GM12892 (cell line): Measurements from ENCODE around the gene ZSCAN23.
"Not testable (repeated sequence)": the region's sequence is repeated elsewhere in the genome, so short reads cannot be mapped to it uniquely, and the experiment has no call there.

Experiments used
- DNase-seq: peaks from one replicate; pipeline ENCODE4 v3.0.0; 2011; ENCODE audit not compliant: insufficient read length
- FAIRE-seq: peaks from 2 replicates; lab custom pipeline; 2011; peaks lifted over from hg19 to GRCh38; lab: Jason Lieb, UNC
- POLR2A ChIP-seq: IDR thresholded peaks from 2 replicates; pipeline ENCODE4 v1.6.1; 2011; ENCODE audit warnings: low read depth, low read length, control low read depth
- POLR2AphosphoS5 ChIP-seq: IDR thresholded peaks from 2 replicates; pipeline ENCODE4 v1.6.1; 2011; ENCODE audit warnings: low read depth, low read length, control low read depth
- TAF1 ChIP-seq: IDR thresholded peaks from 2 replicates; pipeline ENCODE4 v1.6.1; 2011; ENCODE audit warnings: low read depth, mild to moderate bottlenecking, control low read depth, low read length, borderline replicate concordance

ZSCAN23 gene

DNA sequence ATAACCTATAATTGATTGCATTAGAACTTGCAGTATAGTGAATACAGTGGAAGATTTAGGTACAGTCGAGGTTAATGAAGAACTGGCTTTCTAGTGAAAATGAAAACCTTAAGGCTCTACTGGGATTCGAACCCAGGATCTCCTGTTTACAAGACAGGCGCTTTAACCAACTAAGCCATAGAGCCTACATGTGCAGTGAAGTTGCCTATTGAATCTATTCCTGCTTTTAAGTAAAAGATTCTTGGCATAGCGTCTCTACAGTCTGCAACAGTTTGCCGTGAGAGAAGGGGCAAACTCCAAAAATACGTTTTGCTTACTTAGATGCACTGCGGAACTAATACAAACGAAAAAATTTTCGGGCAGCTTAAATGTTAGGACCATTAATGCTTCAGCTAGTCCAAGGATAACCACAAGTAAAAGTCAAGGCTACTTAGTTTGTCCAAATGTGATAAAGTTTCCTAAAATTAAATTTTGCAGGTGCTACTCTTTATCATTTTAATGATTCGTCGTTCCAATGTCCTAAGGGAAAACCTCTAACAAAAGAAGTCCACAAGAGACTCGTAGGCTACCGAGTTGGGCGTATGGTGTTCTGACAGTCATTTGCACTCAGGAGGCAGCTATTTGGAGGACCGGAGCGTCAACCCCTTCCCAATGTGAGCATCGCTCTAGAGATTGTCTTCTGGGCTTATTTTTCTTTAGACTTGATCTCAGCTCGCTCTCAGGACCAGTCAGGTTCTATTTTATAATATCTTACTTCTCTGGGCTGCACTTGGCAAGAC, 31.3 kb upstream of the ZSCAN23 start:
- DNase-seq (no peak), FAIRE-seq (peak; percentile 57)
- TF ChIP-seq TAF1 (no peak), POLR2A (no peak), POLR2AphosphoS5 (no peak)

DNA sequence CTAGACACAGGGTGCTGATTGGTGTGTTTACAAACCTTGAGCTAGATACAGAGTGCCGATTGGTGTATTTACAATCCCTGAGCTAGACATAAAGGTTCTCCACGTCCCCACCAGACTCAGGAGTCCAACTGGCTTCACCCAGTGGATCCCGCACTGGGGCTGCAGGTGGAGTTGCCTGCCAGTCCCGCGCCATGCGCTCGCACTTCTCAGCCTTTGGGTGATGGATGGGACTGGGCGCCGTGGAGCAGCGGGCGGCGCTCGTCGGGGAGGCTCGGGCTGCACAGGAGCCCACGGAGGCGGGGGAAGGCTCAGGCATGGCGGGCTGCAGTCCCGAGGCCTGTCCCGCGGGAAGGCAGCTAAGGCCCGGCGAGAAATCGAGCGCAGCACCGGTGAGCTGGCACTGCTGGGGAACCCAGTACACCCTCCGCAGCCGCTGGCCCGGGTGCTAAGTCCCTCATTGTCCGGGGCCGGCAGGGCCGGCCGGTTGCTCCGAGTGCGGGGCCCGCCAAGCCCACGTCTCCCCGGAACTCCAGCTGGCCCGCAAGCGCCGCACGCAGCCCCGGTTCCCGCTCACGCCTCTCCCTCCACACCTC, 26.0 kb upstream of the ZSCAN23 start:
- DNase-seq, FAIRE-seq: not testable (repeated sequence)

DNA sequence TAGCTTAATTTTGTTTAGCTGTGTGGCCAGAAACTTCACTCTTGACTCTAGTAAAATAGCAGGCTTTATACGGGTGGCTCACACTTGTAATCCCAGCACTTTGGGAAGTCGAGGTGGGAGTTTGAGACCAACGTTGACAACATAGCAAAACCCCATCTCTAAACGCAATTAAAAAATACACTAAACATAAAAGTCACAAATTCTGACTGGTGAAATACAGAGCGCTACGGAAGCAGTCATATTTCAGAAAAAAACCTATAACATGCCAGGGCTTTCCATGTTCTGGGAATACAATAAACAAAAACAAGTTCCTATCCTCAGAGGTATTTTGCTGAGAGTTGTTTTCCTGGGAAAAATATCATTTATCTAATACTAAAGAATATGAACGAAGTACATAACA, 24.8 kb upstream of the ZSCAN23 start:
- DNase-seq: no peak
- TF ChIP-seq TAF1 (no peak), POLR2AphosphoS5 (no peak), POLR2A (no peak)
- no peak for FAIRE-seq

DNA sequence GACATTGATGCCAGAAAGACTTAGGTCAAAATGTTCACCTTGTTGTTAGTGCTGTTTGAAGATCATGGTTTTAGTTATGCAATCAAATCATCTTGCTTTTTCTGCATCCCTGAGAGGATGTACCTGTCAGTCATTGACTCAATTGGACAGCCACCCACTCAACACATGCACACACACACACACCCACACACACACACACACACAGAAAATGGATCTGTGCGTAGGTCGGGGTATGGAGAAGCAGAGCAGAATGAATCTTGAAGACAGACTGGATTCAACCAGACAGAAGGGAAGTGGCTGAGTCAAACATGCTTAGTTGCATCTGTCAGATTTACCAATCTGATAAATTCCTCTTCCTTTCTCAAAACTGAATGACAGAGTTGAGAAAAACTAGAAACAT, 19.1 kb upstream of the ZSCAN23 start:
- no peak for FAIRE-seq

DNA sequence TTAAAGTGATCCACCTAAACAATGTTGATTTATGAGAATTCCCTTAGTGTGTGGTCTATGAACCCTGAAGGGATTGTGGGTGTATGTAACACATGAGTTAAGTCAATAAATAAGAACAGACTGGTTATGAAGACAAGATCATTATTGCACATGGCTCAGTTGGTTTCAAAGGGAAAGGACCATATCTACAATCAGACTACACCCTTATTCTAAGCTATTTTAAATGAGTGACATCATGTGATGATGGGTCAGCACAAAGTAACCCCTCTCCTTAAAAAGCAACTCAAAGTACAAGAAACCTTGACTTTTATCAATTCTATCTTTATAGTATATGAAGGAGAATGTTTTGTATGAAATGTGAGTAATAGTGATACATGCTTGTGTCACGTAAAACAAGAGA, 15.3 kb upstream of the ZSCAN23 start:
- TF ChIP-seq POLR2A (no peak), TAF1 (no peak), POLR2AphosphoS5 (no peak)
- FAIRE-seq (no peak), DNase-seq (no peak)

More for the DNA sequence above, 19.1 kb upstream of the ZSCAN23 start:
- no peak for DNase-seq
- TF ChIP-seq POLR2AphosphoS5 (no peak), POLR2A (no peak), TAF1 (no peak)

DNA sequence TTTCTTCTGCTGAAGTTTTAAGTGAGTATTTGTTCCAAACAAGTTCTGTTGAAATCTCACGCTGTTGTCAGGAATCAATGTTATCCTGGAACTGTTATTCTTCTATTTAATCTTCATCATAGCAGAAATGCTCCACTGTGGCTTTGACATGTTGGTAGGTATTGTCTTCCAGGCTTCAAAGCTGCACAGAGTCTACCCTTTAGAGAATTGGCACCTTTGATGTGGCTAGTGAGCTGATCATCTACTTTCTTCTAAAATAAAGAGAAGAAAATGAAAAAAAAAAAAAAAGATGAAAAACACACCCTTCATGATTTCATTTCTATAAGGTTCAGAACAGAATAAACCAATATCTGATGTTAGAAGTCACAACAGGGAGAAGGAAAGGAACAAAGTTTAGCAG, 5.8 kb upstream of the ZSCAN23 start:
- no peak for DNase-seq
- TF ChIP-seq TAF1 (no peak), POLR2AphosphoS5 (no peak), POLR2A (no peak)
- no peak for FAIRE-seq

DNA sequence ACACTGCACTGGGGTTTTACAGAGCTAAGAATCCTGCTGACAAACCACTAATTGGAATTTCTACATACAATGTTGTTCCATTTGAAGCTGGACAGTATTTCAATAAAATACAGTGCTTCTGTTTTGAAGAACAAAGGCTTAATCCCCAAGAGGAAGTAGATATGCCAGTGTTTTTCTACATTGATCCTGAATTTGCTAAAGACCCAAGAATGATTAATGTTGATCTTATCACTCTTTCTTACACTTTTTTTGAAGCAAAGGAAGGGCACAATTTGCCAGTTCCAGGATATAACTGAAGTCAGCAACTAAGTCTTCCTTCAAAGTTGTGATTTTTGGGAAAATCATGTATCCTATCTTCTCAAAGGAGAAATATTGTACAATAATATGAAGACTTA, 4.2 kb upstream of the ZSCAN23 start:
- FAIRE-seq, DNase-seq: not testable (repeated sequence)

DNA sequence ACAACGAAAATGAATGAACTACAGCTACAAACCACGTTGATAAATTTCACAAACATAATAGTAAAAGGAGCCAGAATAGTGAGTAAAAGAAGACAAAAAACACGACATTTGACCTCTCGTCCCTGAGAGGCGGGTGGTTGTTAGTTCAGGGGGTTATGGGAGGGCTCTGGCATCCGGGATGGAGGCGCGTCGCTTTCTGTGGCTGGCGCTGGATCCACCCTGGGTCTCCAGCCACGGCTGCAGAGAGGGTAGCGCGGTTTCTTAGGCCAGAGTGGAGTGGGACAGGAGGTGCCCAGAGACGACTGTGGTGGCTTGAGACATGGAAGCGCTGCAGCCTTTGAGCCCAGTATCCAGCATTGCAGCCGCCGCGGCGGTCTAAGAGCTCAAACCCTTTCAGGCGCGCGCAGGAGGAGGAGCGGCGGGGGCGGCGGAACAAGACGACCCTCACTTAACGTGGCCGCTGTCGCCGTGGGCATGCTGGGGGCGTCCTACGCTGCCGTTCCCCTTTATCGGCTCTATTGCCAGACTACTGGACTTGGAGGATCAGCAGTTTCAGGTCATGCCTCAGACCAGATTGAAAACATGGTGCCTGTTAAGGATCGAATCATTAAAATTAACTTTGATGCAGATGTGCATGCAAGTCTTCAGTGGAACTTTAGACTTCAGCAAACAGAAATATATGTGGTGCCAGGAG, 3.7 kb upstream of the ZSCAN23 start:
- DNase-seq (no peak), FAIRE-seq (peak; percentile 82)
- TF ChIP-seq TAF1 (no peak), POLR2A (no peak), POLR2AphosphoS5 (no peak)

DNA sequence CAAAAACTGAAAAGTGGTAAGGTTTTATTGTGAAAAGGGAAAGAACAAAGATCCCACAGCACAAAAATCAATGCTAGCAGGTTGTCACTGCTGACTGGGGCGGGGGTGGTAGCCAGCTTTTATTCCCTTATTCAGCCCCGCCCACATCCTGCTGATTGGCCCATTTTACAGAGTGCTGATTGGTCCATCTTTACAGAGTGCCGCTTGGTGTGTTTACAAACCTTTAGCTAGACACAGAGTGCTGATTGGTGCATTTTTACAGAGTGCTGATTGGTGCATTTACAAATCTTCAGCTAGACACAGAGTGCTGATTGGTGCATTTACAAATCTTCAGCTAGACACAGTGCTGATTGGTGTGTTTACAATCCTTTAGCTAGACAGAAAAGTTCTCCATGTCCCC, 1.5 kb upstream of the ZSCAN23 start:
- FAIRE-seq, DNase-seq: not testable (repeated sequence)

DNA sequence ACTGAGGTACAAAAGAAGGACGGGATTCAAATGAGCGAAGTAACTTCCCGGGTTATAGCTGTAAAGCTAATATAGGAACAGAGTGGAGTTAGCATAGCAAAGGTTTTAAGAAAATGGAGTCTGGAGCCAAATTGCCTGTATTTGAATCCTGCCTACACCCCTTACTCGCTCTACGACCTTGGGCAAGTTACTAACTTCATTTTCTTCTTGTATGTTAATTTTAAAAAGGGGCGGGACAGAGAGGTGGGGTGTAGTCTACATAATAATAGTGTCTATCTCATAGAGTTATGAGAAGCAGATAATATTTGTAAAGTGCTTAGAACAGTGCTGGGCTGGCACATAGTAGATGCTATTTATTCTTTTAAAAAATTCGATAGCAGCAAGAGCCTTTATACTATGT, 705 bp downstream of the ZSCAN23 start:
- DNase-seq (no peak), FAIRE-seq (no peak)
- TF ChIP-seq POLR2AphosphoS5: no peak
- no peak for TF ChIP-seq TAF1
- TF ChIP-seq POLR2A: no peak

DNA sequence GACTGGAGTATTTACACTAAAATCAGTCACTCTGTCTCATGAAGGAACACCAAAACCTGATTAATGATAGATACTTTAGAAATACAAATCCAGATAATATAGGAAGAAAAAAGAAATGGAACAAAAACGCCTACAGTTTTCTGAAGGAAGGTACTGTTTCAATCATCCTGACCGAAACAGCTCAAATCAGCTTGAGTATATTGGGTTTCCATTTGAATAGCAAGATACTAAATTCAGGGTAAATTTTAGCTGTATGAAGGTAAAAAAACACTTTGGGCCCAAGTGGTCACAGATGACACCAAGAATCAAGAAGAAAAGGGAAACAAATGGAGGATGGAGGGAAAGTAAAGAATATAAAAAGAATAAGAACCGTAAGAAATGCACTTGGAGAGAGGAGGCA, 6.9 kb downstream of the ZSCAN23 start:
- FAIRE-seq (no peak), DNase-seq (no peak)
- TF ChIP-seq TAF1: no peak
- no peak for TF ChIP-seq POLR2A
- TF ChIP-seq POLR2AphosphoS5: no peak

DNA sequence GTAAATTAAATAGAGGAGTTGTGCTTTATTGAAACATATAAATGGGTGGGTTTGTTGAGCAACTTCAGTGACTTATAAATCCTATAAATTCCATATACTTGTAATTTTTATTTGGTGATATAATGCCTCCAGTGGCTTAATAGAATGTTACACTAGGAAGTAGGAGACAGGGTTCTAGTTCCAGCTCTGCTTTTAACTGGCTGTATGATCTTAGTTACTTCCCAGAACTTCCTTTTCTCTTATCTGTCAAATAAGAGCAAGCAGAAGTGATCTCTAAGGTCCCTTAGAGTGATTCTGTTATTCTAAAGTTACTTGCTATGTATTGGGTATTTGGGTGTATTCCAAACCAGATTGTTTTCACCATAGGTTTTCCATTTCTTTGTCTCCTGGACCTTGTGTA, 10.2 kb downstream of the ZSCAN23 start:
- TF ChIP-seq POLR2A (no peak), TAF1 (no peak), POLR2AphosphoS5 (no peak)
- FAIRE-seq: no peak
- no peak for DNase-seq

DNA sequence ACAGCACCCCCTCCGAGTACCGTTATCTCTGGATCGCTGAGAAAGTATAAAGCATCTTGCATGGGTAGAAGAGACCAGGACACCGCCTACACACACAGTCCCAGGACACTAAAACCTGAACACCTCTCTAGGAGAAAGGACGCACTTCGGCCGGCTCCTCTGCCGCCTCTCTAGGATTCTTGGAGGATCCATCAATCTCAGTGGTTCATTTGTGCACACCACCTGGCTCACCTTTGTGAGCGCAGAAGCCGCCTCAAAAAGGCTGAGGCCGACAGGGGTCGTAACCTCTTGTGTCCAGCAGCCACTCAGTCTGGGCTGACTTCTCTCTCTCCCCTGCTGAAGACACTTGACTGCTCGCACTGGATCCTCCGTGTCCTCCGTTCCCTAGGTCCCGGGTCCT, 13.5 kb downstream of the ZSCAN23 start:
- DNase-seq: no peak
- no peak for FAIRE-seq
- TF ChIP-seq POLR2A (no peak), POLR2AphosphoS5 (no peak), TAF1 (no peak)

DNA sequence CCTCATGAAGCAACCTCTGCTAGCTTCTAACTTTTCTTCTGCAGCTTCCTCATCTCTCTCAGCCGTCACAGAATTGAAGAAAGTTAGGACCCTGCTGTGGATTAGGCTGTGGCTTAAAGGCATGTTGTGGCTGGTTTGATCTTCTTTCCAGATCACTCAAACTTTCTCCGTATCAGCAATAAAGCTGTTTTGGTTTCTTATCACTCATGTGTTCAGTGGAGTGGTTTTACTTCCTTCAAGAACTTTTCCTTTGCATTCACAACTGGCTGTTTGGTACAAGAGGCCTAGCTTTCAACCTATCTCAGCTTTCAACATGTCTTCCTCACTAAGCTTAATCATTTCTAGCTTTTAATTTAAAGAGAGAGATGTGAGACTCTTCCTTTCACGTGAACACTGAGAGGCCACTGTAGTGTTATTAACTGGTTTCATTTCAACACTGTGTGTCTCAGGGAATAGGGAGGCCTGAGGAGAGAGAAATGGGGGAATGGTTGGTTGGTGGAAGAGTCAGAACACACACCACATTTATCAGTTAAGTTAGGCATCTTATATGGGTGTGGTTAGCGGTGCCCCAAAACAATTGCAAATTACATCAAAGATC, 17.2 kb downstream of the ZSCAN23 start:
- no peak for TF ChIP-seq POLR2AphosphoS5
- TF ChIP-seq TAF1: no peak
- no peak for TF ChIP-seq POLR2A
- DNase-seq: no peak
- no peak for FAIRE-seq
